GM10248 (cell line): ENCODE results near the gene COL4A2.

ENCODE experiments used
- CTCF ChIA-PET: fragments of 300-600 bp; sonication (Branson Sonifier 250); formaldehyde crosslinking; extraction: SDS; loops from one replicate; lab custom pipeline; 2021; ENCODE audit warnings: antibody characterized with exemption; lab: Yijun Ruan, JAX
- POLR2A ChIA-PET: fragments of 350-650 bp; sonication (Branson Sonifier 250); formaldehyde crosslinking; extraction: SDS; loops from one replicate; lab custom pipeline; 2020; ENCODE audit warnings: antibody characterized with exemption; lab: Yijun Ruan, JAX
- DNase-seq: peaks from one replicate; pipeline ENCODE4 v3.0.0; 2012; ENCODE audit errors: extremely low spot score
- CTCF ChIP-seq: IDR thresholded peaks from 2 replicates; pipeline ENCODE4 v1.5.1; 2012; ENCODE audit warnings: mild to moderate bottlenecking, low read depth; ENCODE audit errors: extremely low read depth, missing control alignments, control extremely low read depth

COL4A2 gene

DNA sequence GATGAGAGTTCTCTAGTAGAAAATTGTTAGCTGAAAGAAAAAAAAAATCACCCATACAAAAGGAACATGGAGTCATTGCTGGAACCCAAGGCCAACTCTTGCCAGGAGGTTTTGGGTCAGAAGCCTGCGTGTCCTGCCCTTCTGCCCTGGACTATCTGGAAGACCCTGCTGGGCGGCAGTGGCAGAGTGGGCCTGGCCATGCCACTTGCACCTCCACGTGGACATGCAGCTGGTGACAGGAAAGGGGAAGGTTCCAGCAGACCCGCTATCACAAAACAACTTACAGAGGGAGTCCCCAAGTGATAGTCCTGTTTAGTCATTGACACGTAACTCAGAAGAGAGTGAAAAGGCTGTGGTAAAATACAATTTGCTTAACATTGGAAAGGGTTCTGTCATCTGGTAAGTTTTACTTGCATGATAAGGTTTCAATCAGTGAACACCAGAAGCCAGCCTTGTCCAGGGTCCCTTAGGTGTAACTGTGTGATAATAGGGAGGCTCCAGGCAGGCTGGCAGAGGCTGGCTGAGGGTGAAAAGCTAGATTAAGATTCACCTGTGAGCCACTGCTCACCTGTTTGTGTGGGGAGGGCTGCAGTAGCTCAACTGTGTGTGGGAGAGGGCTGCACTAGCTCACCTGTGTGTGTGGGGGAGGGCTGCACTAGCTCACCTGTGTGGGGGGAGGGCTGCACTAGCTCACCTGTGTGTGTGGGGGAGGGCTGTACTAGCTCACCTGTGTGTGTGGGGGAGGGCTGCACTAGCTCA is 47.8 kb downstream of the COL4A2 start:
- POLR2A ChIA-PET, result no interaction called here
- CTCF ChIA-PET, result no interaction called here
- TF ChIP-seq CTCF, result no peak
- DNase-seq, result peak; percentile 32

- DNase-seq, result no peak
- no peak for TF ChIP-seq CTCF
- POLR2A ChIA-PET, result no interaction called here
- CTCF ChIA-PET, result no interaction called here
These were observed 49.3 kb downstream of the COL4A2 start for GRCh38 chr13:110356362-110356761.

GRCh38 chr13:110358381-110358780 is 51.3 kb downstream of the COL4A2 start:
- CTCF ChIA-PET, result no interaction called here
- no peak for DNase-seq
- TF ChIP-seq CTCF, result no peak
- POLR2A ChIA-PET, result no interaction called here

DNA sequence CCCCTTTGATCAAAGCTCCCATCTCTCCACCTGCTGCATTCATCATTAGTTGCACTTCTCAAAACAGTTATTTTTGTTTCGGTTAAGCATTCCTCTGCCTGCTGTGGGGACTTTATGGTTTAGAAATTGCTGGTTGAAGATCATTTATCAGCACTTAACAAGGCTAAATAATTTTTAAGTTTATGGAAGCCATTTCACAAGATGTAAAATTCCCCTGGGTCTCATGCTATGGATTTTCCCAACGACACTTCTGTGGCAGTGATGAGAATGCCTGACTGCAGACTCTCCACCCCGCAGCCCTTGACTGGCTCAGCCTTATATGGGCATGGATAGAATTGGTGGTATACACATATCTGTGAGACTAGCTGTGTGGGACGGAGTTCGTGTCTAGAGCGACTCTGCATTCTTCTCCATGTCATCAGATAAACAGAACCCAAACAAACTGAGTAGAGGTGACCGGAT is 52.8 kb downstream of the COL4A2 start:
- ChIA-PET CTCF (interaction anchor here (1.3 to 1.4 kb wide), 2 partner anchors 52 to 56 kb away, joined by 3 to 4 read pairs; no protein-coding TSS in a partner anchor), POLR2A (no interaction called here)
- DNase-seq, result no peak
- no peak for TF ChIP-seq CTCF

DNA sequence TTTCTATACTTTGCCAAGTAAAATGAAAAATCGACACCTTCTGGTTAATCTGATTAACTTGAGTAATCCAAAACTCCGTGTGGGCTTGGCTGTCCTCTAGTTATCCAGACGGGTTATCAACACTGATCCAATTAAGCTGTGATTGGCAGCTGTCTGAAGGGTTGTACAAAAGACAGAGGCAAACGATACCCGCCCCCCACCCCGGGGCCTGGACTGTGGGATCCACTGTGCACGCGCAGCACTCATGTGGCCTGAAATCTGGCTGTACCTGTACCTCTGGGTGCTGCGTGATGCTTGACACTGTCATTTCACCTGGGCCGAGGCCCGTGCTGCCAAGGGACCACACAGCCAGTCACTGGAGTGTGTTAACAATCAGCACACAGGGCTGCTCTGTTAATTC is 53.5 kb downstream of the COL4A2 start:
- TF ChIP-seq CTCF, result no peak
- ChIA-PET CTCF (interaction anchor here (1.2 to 1.7 kb wide), 4 partner anchors 10 to 55 kb away, joined by 3 to 7 read pairs (median 4); no protein-coding TSS in a partner anchor), POLR2A (no interaction called here)
- DNase-seq, result no peak

DNA sequence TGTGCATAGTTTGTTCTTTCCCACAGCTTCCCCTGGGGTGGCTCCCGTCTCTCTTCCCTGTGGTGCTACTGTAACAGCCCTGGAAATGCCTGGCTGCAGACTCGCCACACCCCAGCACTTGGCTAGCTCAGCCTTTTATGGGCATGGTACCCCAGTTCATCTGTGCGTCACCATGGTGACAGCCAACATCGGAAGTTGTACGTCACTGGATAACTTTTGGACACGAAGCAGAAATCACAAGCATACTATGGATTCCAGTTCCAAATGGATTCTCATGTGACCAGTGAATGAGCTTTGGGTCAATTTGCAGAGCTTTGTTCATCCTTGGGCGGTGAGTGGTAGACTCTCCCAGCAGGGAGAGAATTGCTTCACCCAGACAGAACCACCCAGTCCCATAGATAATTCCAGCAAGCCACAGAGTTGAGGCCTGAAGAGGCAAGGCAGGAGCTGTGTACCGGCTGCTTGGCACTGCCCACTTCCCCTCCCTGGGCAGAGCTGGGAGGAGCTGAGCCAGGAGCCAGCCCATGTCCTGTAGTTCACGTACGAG is 54.4 kb downstream of the COL4A2 start:
- ChIA-PET POLR2A (no interaction called here), CTCF (interaction anchor here (1.2 to 1.7 kb wide), 5 partner anchors 9 to 55 kb away, joined by 3 to 7 read pairs (median 3); no protein-coding TSS in a partner anchor)
- no peak for TF ChIP-seq CTCF
- no peak for DNase-seq
